Stimulated activated naive B cell treated with anti-CD40 and anti-IgM and Interleukin-4, amounts not matched to agents 10 μg/mL and 1 μg/mL and 100 μg/mL, for 72 hours (primary cell): ENCODE results near the gene ARL1.

Source experiments
- ATAC-seq, 2 donors: fragments of 150-1000 bp; cut with Tn5 transposase; replicated peaks; 2 replicates each; pipeline ENCODE4 v1.10.0; 2021; ENCODE audit warnings: moderate library complexity in 1 of 2
- DNase-seq: peaks from one replicate; pipeline ENCODE4 v3.0.0; 2021
- H3K27ac Mint-ChIP-seq: one replicate; pipeline ENCODE4 v1.8.0; 2022; ENCODE audit warnings: mild to moderate bottlenecking, mixed read lengths
- H3K27me3 Mint-ChIP-seq, 2 donors: one replicate each; pipeline ENCODE4 v1.8.0; 2022; ENCODE audit warnings: mixed read lengths in 2 of 2
- H3K36me3 Mint-ChIP-seq, 2 donors: one replicate each; pipeline ENCODE4 v1.8.0; 2022; ENCODE audit warnings: mixed read lengths in 2 of 2, mild to moderate bottlenecking in 1 of 2
- H3K4me1 Mint-ChIP-seq, 2 donors: one replicate each; pipeline ENCODE4 v1.8.0; 2022; ENCODE audit warnings: mixed read lengths in 2 of 2, mild to moderate bottlenecking in 1 of 2
- H3K4me3 Mint-ChIP-seq, 2 donors: one replicate each; pipeline ENCODE4 v1.8.0; 2022; ENCODE audit warnings: mild to moderate bottlenecking in 2 of 2, mixed read lengths in 2 of 2, moderate library complexity in 1 of 2
- H3K9me3 Mint-ChIP-seq, 2 donors: one replicate each; pipeline ENCODE4 v1.8.0; 2022; ENCODE audit warnings: mixed read lengths in 2 of 2, mild to moderate bottlenecking in 1 of 2

Gene ARL1

GRCh38 chr12:101375573-101375972 lies 32.0 kb downstream of the ARL1 start:
- ATAC-seq (no peak), DNase-seq (no peak)
- Mint-ChIP-seq H3K36me3 (peaks cover 50 to 60% of the 10 kb centered on the region in 2 donors), H3K27ac (no peak overlapping the region), H3K27me3 (no peaks in the 10 kb centered on the region), H3K9me3 (no peaks in the 10 kb centered on the region), H3K4me3 (no peak overlapping the region), H3K4me1 (no peaks in the 10 kb centered on the region)

- H3K27me3 Mint-ChIP-seq, result no peaks in the 10 kb centered on the region
- DNase-seq (no peak), ATAC-seq (no peak)
- no peak overlapping the region for H3K4me3 Mint-ChIP-seq
- H3K9me3 Mint-ChIP-seq, result no peaks in the 10 kb centered on the region
- H3K36me3 Mint-ChIP-seq, result peaks cover 40 to 56% of the 10 kb centered on the region in 2 donors
- no peak overlapping the region for H3K27ac Mint-ChIP-seq
- no peaks in the 10 kb centered on the region for H3K4me1 Mint-ChIP-seq
Measured at GRCh38 chr12:101372431-101372830, 35.1 kb downstream of the ARL1 start.

DNA sequence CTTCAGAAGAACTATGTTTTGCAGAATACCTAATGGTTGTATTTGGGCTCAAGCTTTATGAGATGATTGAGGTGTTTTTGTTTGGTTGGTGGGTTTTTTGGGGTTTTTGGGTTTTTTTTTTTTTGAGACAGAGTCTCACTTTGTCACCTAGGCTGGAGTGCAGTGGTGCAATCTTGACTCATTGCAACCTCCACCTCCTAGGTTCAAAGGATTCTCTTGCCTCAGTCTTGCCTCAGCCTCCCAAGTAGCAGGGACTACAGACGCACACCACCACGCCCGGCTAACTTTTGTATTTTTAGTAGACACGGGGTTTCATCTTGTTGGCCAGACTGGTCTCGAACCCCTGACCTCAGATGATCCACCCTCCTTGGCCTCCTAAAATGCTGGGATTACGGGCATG lies 39.6 kb downstream of the ARL1 start:
- H3K9me3 Mint-ChIP-seq, result no peaks in the 10 kb centered on the region
- no peak overlapping the region for H3K27ac Mint-ChIP-seq
- H3K27me3 Mint-ChIP-seq, result no peaks in the 10 kb centered on the region
- DNase-seq (no peak), ATAC-seq (no peak)
- no peak overlapping the region for H3K4me3 Mint-ChIP-seq
- peaks cover 43 to 64% of the 10 kb centered on the region in 2 donors for H3K36me3 Mint-ChIP-seq
- H3K4me1 Mint-ChIP-seq, result no peaks in the 10 kb centered on the region

DNA sequence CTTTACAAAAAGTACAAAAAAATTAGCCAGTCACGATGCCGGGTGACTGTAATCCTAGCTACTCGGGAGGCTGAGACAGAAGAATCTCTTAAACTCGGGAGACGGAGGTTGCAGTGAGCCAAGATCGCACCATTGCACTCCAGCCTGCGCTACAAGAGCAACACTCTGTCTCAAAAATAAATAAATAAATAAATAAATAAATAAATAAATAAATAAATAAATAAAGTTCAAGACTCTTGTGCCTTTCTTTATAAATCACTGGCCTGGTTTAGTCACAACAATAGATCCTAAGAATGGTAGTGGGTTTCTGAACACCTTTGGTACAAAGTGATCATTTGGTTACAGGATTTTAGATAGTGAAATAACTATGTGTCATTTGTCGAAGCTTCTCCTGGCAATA lies 46.1 kb downstream of the ARL1 start:
- H3K4me1 Mint-ChIP-seq, result no peaks in the 10 kb centered on the region
- no peaks in the 10 kb centered on the region for H3K9me3 Mint-ChIP-seq
- DNase-seq (no peak), ATAC-seq (no peak)
- H3K27me3 Mint-ChIP-seq, result no peaks in the 10 kb centered on the region
- peaks cover 41 to 57% of the 10 kb centered on the region in 2 donors for H3K36me3 Mint-ChIP-seq
- no peak overlapping the region for H3K27ac Mint-ChIP-seq
- no peak overlapping the region for H3K4me3 Mint-ChIP-seq

DNA sequence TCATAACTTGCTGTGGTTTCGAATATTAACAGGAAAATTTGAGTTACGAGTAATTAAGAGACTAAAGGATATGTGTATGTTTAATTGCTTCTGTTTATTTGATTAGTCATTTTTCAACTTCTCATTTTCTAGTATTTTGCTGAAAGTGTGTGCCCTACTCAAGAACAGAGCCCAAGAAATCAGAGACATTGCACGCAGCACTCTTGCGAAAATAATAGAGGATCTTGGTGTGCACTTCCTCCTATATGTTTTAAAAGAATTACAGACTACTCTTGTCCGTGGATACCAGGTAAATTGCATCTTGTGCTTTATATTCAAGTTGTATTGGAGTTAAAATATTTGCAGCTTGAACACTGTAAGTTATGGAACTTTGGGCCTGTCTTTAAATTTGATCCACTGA lies 50.8 kb downstream of the ARL1 start:
- H3K9me3 Mint-ChIP-seq, result no peaks in the 10 kb centered on the region
- no peak for ATAC-seq
- H3K4me3 Mint-ChIP-seq, result no peak overlapping the region
- H3K27ac Mint-ChIP-seq, result no peak overlapping the region
- no peak for DNase-seq
- no peaks in the 10 kb centered on the region for H3K4me1 Mint-ChIP-seq
- no peaks in the 10 kb centered on the region for H3K27me3 Mint-ChIP-seq
- H3K36me3 Mint-ChIP-seq, result peaks cover 37 to 56% of the 10 kb centered on the region in 2 donors

- peaks cover 50 to 68% of the 10 kb centered on the region in 2 donors for H3K36me3 Mint-ChIP-seq
- no peak for ATAC-seq
Measured at GRCh38 chr12:101351682-101352081, 55.9 kb downstream of the ARL1 start.

GRCh38 chr12:101343893-101344292 lies 63.7 kb downstream of the ARL1 start:
- H3K27me3 Mint-ChIP-seq, result no peaks in the 10 kb centered on the region
- H3K27ac Mint-ChIP-seq, result no peak overlapping the region
- peaks cover 3 to 4% of the 10 kb centered on the region in 2 donors for H3K9me3 Mint-ChIP-seq
- peaks cover 5 to 8% of the 10 kb centered on the region in 2 donors for H3K4me1 Mint-ChIP-seq
- no peak overlapping the region for H3K4me3 Mint-ChIP-seq
- DNase-seq (no peak), ATAC-seq (no peak)
- H3K36me3 Mint-ChIP-seq, result peaks cover 51 to 63% of the 10 kb centered on the region in 2 donors

More at GRCh38 chr12:101351682-101352081, 55.9 kb downstream of the ARL1 start:
- H3K27ac Mint-ChIP-seq, result no peak overlapping the region
- no peak for DNase-seq
- no peak overlapping the region for H3K4me3 Mint-ChIP-seq
- H3K9me3 Mint-ChIP-seq, result peaks cover 6 to 8% of the 10 kb centered on the region in 2 donors
- H3K27me3 Mint-ChIP-seq, result no peaks in the 10 kb centered on the region
- H3K4me1 Mint-ChIP-seq, result no peaks in the 10 kb centered on the region
